ENCODE measurements around the gene DPF3. TPM values are rescaled to one million over a fixed set of nuclear protein-coding genes. Genes with fewer than 3 reads are reported as not detected.

The DPF3 gene
- total and polyA plus RNA-seq, 4 donors = 0.17 to 3.9 (median 0.52) TPM

DNA sequence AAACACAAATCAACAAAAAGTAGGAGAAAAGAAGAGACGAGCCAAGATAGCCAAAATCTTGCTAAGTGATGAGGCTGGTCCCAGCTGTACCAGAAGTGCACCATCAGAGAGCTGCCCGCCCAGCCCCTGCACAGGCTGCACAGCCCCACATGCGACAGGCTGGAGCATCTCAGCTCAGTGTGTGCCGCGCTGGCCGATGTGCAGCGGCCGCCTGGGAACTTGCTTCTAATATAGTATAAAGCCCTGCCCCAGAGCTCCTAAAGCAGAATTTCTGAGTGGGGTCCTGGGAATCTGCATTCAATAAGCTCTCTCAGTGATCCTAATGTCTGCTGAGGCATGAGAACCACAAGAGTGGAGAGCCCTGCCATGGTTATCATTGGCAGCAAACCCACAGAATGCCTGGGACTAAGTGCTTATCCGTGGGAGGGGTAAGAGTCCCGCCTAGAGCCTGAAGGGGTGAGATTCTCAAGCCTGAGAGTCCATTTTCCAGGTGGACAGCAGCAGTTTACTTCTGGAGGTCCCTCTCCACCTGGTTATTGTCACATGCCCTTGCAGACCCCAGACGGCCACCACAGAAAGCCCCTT is 171.6 kb downstream of the DPF3 start:
- Histone ChIP-seq H3K9ac (ENCODE audit: insufficient read depth in 1 of 2, low read length in 2 of 2) (no peak overlapping the region), H3K9me3 (ENCODE audit: control insufficient read depth in 4 of 4, insufficient read depth in 3 of 4, low read length in 3 of 4) (no peaks in the 10 kb centered on the region), H3K36me3 (ENCODE audit: control insufficient read depth in 4 of 4, insufficient read depth in 4 of 4, low read length in 4 of 4) (no peaks in the 10 kb centered on the region), H3K4me1 (ENCODE audit: control insufficient read depth in 5 of 5, insufficient read depth in 5 of 5, low read length in 5 of 5) (peaks cover 2 to 32% (median 9%) of the 10 kb centered on the region in 5 donors), H3K27ac (ENCODE audit: low read depth in 1 of 2, low read length in 1 of 2) (no peak overlapping the region), H3K4me3 (no peak overlapping the region), H3K27me3 (ENCODE audit: control insufficient read depth in 3 of 3, insufficient read depth in 3 of 3, low read length in 2 of 3) (no peaks in the 10 kb centered on the region)
- WGBS, 2 donors = 90 to 94% methylated on average over 11 of the region's 11 CpGs
- ATAC-seq (ENCODE audit: insufficient read depth, low FRiP score) (no peak), DNase-seq (no peak)
- TF ChIP-seq, protein P1, sequence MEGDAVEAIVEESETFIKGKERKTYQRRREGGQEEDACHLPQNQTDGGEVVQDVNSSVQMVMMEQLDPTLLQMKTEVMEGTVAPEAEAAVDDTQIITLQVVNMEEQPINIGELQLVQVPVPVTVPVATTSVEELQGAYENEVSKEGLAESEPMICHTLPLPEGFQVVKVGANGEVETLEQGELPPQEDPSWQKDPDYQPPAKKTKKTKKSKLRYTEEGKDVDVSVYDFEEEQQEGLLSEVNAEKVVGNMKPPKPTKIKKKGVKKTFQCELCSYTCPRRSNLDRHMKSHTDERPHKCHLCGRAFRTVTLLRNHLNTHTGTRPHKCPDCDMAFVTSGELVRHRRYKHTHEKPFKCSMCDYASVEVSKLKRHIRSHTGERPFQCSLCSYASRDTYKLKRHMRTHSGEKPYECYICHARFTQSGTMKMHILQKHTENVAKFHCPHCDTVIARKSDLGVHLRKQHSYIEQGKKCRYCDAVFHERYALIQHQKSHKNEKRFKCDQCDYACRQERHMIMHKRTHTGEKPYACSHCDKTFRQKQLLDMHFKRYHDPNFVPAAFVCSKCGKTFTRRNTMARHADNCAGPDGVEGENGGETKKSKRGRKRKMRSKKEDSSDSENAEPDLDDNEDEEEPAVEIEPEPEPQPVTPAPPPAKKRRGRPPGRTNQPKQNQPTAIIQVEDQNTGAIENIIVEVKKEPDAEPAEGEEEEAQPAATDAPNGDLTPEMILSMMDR (IDR thresholded peaks at IDR 0.05; ENCODE audit: control extremely low read depth, extremely low read depth) = no peak

DNA sequence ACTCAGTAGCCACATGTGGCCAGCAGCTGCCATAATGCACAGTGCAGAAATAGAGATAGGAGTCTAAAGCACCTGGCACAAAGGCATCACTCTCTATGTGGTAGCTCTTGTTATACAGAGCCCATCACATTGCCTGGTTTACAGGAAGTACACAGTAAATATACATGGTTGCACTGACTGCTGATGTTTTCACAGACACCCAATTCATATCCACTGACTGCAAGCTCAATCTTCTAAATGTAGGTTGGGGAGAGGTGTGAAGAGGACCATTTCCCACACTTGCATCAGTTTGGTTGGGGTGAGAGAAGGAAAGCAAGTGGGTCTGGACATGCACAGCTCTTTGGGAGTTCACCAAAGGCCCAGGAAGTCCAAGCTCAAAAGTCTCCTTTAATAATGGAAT is 172.8 kb downstream of the DPF3 start:
- Histone ChIP-seq H3K27ac (ENCODE audit: low read depth in 1 of 2, low read length in 1 of 2) (no peak overlapping the region), H3K36me3 (ENCODE audit: control insufficient read depth in 4 of 4, insufficient read depth in 4 of 4, low read length in 4 of 4) (no peaks in the 10 kb centered on the region), H3K27me3 (ENCODE audit: control insufficient read depth in 3 of 3, insufficient read depth in 3 of 3, low read length in 2 of 3) (no peaks in the 10 kb centered on the region), H3K9ac (ENCODE audit: insufficient read depth in 1 of 2, low read length in 2 of 2) (no peak overlapping the region), H3K4me3 (no peak overlapping the region), H3K9me3 (ENCODE audit: control insufficient read depth in 4 of 4, insufficient read depth in 3 of 4, low read length in 3 of 4) (no peaks in the 10 kb centered on the region), H3K4me1 (ENCODE audit: control insufficient read depth in 5 of 5, insufficient read depth in 5 of 5, low read length in 5 of 5) (peaks cover 0 to 21% (median 8%) of the 10 kb centered on the region in 5 donors)
- DNase-seq (no peak), ATAC-seq (ENCODE audit: insufficient read depth, low FRiP score) (no peak)
- TF ChIP-seq, protein P1 (IDR thresholded peaks at IDR 0.05; ENCODE audit: control extremely low read depth, extremely low read depth) = no peak

GRCh38 chr14:72717220-72717619 is 176.7 kb downstream of the DPF3 start:
- no peak overlapping the region for H3K4me3 ChIP-seq
- H3K4me1 ChIP-seq (ENCODE audit: control insufficient read depth in 5 of 5, insufficient read depth in 5 of 5, low read length in 5 of 5) = peaks cover 0 to 14% (median 3%) of the 10 kb centered on the region in 5 donors
- H3K36me3 ChIP-seq (ENCODE audit: control insufficient read depth in 4 of 4, insufficient read depth in 4 of 4, low read length in 4 of 4) = no peaks in the 10 kb centered on the region
- WGBS, 2 donors = 95 to 96% methylated on average over 2 of the region's 2 CpGs
- H3K27me3 ChIP-seq (ENCODE audit: control insufficient read depth in 3 of 3, insufficient read depth in 3 of 3, low read length in 2 of 3) = no peaks in the 10 kb centered on the region
- DNase-seq = no peak
- H3K27ac ChIP-seq (ENCODE audit: low read depth in 1 of 2, low read length in 1 of 2) = peak overlapping the region in 1 of 2 donors; percentile 91
- H3K9me3 ChIP-seq (ENCODE audit: control insufficient read depth in 4 of 4, insufficient read depth in 3 of 4, low read length in 3 of 4) = no peaks in the 10 kb centered on the region
- ATAC-seq (ENCODE audit: insufficient read depth, low FRiP score) = no peak
- no peak overlapping the region for H3K9ac ChIP-seq (ENCODE audit: insufficient read depth in 1 of 2, low read length in 2 of 2)
- TF ChIP-seq, protein P1 (IDR thresholded peaks at IDR 0.05; ENCODE audit: control extremely low read depth, extremely low read depth) = no peak

DNA sequence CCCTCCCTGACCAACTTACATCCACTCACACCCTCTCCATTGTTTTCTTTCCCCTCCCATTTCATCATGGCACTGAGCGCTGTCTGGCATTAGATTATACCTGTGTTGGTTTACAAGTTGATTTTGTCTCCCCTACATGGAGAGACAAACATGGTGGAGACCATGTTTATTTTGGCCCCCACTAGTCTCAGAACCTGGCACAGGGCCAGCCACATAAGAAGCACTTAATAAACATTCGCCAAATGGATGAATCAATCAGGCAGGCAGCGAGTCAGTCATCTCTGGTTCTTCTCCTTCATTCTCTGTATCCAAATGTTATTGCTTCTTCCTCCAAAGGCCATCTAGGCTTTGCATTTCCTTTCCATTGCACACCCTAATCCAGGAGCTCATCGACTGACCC is 177.4 kb downstream of the DPF3 start:
- Histone ChIP-seq H3K27ac (ENCODE audit: low read depth in 1 of 2, low read length in 1 of 2) (peak overlapping the region in 1 of 2 donors; percentile 91), H3K9me3 (ENCODE audit: control insufficient read depth in 4 of 4, insufficient read depth in 3 of 4, low read length in 3 of 4) (no peaks in the 10 kb centered on the region), H3K4me3 (no peak overlapping the region), H3K4me1 (ENCODE audit: control insufficient read depth in 5 of 5, insufficient read depth in 5 of 5, low read length in 5 of 5) (peaks cover 0 to 14% (median 3%) of the 10 kb centered on the region in 5 donors), H3K36me3 (ENCODE audit: control insufficient read depth in 4 of 4, insufficient read depth in 4 of 4, low read length in 4 of 4) (no peaks in the 10 kb centered on the region), H3K9ac (ENCODE audit: insufficient read depth in 1 of 2, low read length in 2 of 2) (no peak overlapping the region), H3K27me3 (ENCODE audit: control insufficient read depth in 3 of 3, insufficient read depth in 3 of 3, low read length in 2 of 3) (no peaks in the 10 kb centered on the region)
- TF ChIP-seq, protein P1 (IDR thresholded peaks at IDR 0.05; ENCODE audit: control extremely low read depth, extremely low read depth) = no peak
- no peak for ATAC-seq (ENCODE audit: insufficient read depth, low FRiP score)
- 84 to 85% methylated on average over 4 of the region's 4 CpGs for WGBS, 2 donors
- no peak for DNase-seq

All from lung (tissue), 12 donors.